GM13977 (cell line): ENCODE results near the gene IFTAP.
A peak's percentile ranks its signal among the peaks of the same experiment; 100 is the strongest.

Source experiments
- DNase-seq: peaks from one replicate; pipeline ENCODE4 v3.0.0; 2012; ENCODE audit warnings: low spot score
- CTCF ChIP-seq: IDR thresholded peaks from 2 replicates; pipeline ENCODE4 v1.5.1; 2012; ENCODE audit warnings: mild to moderate bottlenecking, control low read depth; ENCODE audit not compliant: insufficient read depth; ENCODE audit errors: extremely low read depth, missing control alignments
- in situ Hi-C: fragments of 300-500 bp; cut with MboI; formaldehyde crosslinking; loops from one replicate; pipeline ENCODE4 v1.12.0; 2022; ENCODE audit warnings: low sequenced_read_pairs, low pct_unique_long_range_greater_than_20kb, mixed read lengths, inconsistent platforms; ENCODE audit not compliant: unreplicated experiment

The IFTAP gene

GRCh38 chr11:36605221-36606216, 11.2 kb downstream of the IFTAP start:
- no peak for TF ChIP-seq CTCF
- DNase-seq: peak; percentile 9
- in situ Hi-C loops: no loop called here

- no peak for TF ChIP-seq CTCF
- in situ Hi-C loops: no loop called here
- DNase-seq: no peak
Observed at GRCh38 chr11:36608491-36609199, 14.3 kb downstream of the IFTAP start.

- DNase-seq: no peak
- in situ Hi-C loops: no loop called here
- TF ChIP-seq CTCF: no peak
Observed at GRCh38 chr11:36609383-36609782, 15.1 kb downstream of the IFTAP start.

- no peak for TF ChIP-seq CTCF
- DNase-seq: no peak
- in situ Hi-C loops: no loop called here
Observed at GRCh38 chr11:36615826-36616225, 21.5 kb downstream of the IFTAP start.

- DNase-seq: no peak
- in situ Hi-C loops: no loop called here
- no peak for TF ChIP-seq CTCF
Observed at GRCh38 chr11:36617543-36618362, 23.5 kb downstream of the IFTAP start.
